GM19043 (cell line): Measurements from ENCODE around the gene MARCHF10.

Experiments used
- ATAC-seq: cut with Tn5 transposase; IDR thresholded peaks from one replicate; pipeline ENCODE4 v1.9.1; 2021; ENCODE audit warnings: low read depth; ENCODE audit not compliant: unreplicated experiment

Gene MARCHF10

DNA sequence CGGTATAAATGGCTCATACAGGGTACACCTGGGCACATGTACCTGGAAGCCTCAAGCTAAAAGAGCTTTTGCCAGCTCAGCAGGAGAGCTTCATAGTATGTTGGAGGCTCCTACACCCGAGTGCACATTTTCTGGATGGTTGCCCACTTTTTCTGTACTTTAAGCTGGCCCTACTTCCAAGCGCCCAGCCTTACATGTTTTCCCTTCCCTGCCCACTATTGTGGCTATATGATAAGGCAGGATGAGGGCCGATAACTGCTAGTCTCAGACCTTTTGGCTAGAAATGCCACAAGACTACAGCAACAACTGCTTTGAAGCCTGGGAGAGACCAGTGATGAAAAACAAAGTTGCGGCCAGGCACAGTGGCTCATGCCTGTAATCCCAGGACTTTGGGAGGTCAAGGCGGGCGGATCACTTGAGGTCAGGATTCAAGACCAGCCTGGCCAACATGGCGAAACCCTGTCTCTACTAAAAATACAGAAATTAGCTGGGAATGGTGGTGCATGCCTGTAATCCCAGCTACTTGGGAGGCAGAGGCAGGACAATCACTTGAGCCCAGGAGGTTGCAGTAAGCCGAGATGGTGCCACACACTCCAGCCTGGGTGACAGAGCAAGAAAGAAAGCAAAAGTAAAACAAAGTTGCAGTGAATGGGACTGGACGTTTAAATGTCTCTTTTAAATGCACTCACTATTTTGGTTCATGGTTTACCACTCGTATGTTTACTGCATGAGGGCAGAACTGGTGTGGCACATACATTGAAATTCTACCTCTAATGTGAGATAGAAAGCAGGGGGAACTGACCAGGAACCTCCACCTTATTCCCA, 14.2 kb upstream of the MARCHF10 start:
- no peak for ATAC-seq

DNA sequence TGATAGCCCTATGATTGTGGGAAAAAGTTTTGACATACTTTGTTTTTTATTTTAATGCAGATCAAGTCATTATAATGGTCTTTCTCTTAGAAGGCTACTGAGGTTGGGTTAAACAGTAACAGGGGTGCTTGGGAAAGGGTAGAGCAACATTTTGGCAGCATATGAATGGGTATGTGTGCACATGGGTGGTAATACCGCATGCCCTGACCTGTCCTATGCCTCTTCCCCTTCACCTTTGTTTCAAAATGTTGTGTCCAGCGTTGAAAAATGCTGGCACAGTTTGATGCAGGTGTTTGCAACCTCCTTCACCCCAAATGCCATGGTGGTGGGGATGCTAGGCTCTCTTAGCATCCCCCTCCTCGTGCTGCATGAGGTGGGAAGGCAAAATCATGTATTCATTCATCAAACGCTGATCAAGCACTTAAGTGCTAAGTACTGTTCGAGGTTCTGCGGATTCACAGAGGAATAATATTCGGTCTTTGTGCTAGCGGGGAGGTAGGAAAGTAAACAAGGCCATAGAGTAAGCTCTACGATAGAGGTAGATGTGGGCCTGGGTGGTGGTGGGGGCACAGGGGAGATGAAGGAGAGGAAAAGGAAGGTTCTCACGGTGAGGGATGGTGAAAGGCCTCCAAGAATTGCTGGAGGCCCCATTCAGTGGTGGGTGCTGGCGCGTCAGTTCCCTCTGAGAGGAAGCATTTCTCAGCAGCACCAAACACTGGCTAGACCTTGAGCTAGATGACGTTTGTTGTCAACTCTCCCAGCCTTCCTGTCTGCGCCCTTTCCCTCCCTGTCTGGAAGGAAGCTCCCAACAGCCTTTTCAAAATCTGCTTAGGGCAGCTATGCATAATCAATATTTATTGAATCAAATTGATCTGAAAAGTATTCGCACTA, 13.3 kb upstream of the MARCHF10 start:
- no peak for ATAC-seq

- ATAC-seq, result no peak
Observed at GRCh38 chr17:62819511-62820221, 11.6 kb upstream of the MARCHF10 start.

DNA sequence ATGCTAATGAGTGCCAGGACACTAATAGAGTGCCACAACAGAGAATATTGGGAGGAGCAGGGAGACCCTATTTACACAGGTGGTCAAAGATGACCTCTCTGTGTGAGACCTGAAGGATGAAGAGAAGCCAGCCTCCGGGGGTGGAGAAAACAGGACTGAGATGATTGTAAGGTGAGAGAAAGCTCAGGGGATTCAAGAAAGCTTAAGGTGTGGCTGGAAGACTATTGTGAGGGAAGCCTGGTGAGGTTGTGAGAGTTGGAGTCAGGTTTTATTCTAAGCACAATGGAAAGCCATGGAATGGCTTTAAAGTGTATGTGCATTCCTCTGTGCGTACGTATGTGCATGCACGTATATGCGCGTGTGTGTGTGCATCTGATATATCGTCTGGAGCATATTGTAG, 10.4 kb upstream of the MARCHF10 start:
- no peak for ATAC-seq

GRCh38 chr17:62816282-62816839, 8.2 kb upstream of the MARCHF10 start:
- ATAC-seq, result no peak

- ATAC-seq, result no peak
Observed at GRCh38 chr17:62809656-62810055, 1.5 kb upstream of the MARCHF10 start.

- ATAC-seq, result no peak
Observed at GRCh38 chr17:62808576-62808970, 459 bp upstream of the MARCHF10 start.

GRCh38 chr17:62805234-62805633, 2.9 kb downstream of the MARCHF10 start:
- no peak for ATAC-seq

DNA sequence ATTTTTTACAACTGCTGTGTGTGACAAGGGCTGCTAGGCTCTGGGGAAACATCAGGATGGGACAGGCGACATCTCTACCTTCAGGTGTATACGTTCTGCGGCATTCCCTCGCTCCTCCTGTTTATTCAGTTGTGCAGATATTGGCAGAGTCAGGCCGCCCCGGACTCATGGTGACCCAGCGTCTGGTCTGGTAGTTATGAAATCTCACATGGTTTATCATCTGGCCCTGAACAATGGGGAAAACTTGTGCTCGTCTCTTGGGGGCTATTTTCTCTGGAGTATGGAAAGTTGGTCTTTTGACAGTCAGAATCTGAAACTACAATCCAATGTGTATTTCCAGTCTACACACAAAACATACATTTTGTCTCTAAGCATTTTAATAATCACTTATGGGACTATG, 3.3 kb downstream of the MARCHF10 start:
- no peak for ATAC-seq

DNA sequence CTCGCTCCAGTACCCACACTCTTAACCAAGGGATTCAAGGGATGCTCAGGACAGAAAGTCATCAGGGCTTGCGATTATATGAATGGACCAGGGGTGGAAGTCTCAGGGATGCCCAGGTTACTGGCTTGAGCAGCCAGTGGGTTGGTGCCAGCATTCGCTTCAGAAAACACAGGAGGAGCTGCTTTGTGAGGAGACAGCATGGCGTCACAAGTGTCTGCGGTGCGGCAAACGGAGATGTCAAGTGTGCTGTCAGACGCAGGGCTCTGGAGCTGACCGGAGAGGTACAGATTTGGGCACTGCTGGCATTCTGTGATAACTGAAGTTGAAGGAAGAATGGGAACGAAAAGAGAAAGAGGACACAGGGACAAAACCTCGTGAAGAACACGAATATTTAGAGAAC, 4.1 kb downstream of the MARCHF10 start:
- no peak for ATAC-seq

- ATAC-seq, result no peak
Observed at GRCh38 chr17:62802561-62803205, 5.4 kb downstream of the MARCHF10 start.

DNA sequence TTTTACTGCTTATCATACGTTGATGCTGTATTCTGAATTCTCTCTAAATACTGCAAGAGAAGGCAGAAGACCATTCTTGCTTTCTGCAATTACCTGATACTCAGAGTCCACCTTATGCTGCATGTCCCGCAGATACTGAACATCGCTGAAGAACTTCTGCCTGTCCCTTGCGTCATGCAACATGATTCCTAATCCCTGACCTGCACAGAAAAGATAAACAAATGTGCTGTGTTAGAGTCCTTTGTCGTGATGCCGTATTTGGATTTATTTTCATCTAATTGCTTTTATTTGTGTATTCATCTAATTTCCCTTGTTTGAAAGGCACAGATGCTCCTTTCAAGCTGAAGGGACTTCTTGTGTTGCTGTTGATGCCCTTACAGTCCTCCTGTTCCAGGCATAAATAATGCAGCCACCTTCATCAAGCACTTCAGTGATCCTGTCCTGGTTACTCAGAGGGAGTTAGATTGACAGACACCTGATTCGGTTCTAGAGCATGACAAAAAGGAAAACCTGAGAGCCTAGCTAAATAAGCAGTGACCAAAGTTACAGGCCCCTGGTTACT, 6.5 kb downstream of the MARCHF10 start:
- ATAC-seq, result no peak

- ATAC-seq, result no peak
Observed at GRCh38 chr17:62800585-62800984, 7.5 kb downstream of the MARCHF10 start.

- ATAC-seq, result no peak
Observed at GRCh38 chr17:62797959-62798358, 10.2 kb downstream of the MARCHF10 start.

DNA sequence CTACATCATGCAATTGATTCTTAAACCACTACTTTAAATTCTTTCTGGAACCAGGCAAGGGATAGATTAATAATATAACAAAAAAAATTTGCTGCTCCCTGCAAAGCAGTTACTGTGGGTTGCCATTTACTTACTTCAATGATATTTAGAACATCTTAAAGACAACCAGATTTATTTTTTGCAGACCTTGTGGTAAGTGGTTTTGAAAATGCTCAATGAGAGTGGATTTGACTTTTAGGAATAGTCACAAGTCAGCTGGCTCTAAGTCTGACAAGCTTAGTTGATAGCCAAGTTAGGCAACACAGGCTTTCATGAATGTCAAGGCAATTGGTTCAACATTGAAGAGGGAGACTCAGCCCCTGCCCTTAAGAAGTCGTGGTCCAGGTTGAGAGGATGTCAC, 11.8 kb downstream of the MARCHF10 start:
- ATAC-seq, result no peak

DNA sequence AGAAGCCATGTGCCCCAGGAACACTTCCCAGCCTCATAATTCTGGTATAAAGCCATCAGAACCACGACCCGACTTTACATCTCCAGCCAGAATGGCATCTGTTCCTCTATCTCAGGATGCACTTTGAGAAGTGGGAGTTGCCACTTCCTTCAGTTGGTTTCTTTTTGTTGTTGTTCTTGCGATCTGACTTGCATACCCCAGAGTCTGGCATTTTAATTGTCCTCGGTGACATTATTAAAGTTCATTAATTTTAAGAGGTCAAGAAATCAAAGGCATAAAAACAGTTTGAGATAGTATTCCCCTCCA, 13.5 kb downstream of the MARCHF10 start:
- no peak for ATAC-seq

- ATAC-seq, result no peak
Observed at GRCh38 chr17:62793919-62794665, 14.0 kb downstream of the MARCHF10 start.

GRCh38 chr17:62792447-62792800, 15.7 kb downstream of the MARCHF10 start:
- no peak for ATAC-seq

DNA sequence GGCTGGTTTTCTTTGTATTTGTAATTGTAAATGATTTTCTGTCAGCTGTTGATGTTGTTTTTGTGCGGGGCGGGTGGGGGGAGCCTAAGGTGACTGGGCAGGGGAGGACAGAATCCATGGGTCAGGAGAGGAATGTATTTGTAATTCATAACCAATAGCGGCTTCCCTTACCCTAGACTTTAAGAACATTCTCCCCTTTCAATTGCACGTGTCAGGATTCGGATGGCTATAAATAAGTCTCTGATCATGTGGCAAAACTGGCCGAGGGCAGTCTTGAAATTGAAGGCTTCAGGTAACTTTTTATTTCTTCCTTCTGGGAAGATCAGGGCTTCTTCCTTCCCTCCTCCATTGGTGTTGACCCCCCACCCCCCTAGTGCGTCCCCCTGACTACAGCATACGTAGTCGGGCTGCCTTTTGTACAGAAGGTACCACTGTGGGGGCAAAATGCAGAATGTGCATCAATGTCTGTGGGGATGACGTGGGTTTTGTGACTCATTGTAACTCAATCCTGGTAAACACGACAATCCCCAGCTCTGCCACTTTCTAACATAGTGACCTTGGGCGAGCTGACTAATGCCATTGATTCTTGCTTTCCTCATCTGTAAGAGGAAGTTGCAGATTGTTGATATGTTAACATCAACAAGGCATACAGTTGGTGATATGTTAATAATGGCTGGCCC, 16.2 kb downstream of the MARCHF10 start:
- ATAC-seq, result no peak
